ENCODE measurements around the gene ADARB2. TPM values are rescaled to one million over a fixed set of nuclear protein-coding genes. Genes with fewer than 3 reads are reported as not detected.

Gene ADARB2
- polyA plus RNA-seq, 3 donors: not detected

- H3K4me3 Mint-ChIP-seq: no peak overlapping the region
- H2AFZ ChIP-seq (ENCODE audit: insufficient read depth, low read depth, low read length, poor library complexity, severe bottlenecking): no peak overlapping the region
- H3K4me1 Mint-ChIP-seq: no peaks in the 10 kb centered on the region
- no peaks in the 10 kb centered on the region for H3K79me2 ChIP-seq (ENCODE audit: insufficient read depth, low read length)
- no peaks in the 10 kb centered on the region for H3K9me3 ChIP-seq (replicated peaks in 1 of 2; ENCODE audit: control insufficient read depth in 1 of 2, insufficient read depth in 1 of 2, low read length in 2 of 2)
- WGBS (ENCODE audit: insufficient coverage): 92% methylated on average over 9 of the region's 9 CpGs
- intact Hi-C loops (cut with micrococcal nuclease): no loop called here
- H3K27ac Mint-ChIP-seq: no peak overlapping the region
- no peak overlapping the region for H3K9ac ChIP-seq (ENCODE audit: insufficient read depth, low read length, poor library complexity, severe bottlenecking)
- H3K36me3 Mint-ChIP-seq: no peaks in the 10 kb centered on the region
- H3K36me3 ChIP-seq (replicated peaks in 1 of 2; ENCODE audit: control insufficient read depth in 1 of 2, insufficient read depth in 2 of 2, low read length in 2 of 2): no peaks in the 10 kb centered on the region
- no peaks in the 10 kb centered on the region for H3K27me3 ChIP-seq (ENCODE audit: control insufficient read depth in 2 of 2, insufficient read depth in 2 of 2, low read length in 2 of 2)
- no peaks in the 10 kb centered on the region for H4K20me1 ChIP-seq (ENCODE audit: insufficient read depth, low read length)
- H3K4me2 ChIP-seq (replicated peaks; ENCODE audit: extremely low read depth, low read length, poor library complexity, severe bottlenecking): no peak overlapping the region
- peaks cover 0 to 4% (median 2%) of the 10 kb centered on the region in 3 donors for H3K27me3 Mint-ChIP-seq (ENCODE audit: low read depth in 3 of 3)
- no peak for TF ChIP-seq CTCF (IDR thresholded peaks at IDR 0.05)
- DNase-seq: no peak
- H3K27ac ChIP-seq (ENCODE audit: low read depth in 1 of 2, low read length in 2 of 2): no peak overlapping the region
- H3K4me3 ChIP-seq (replicated peaks in 1 of 3; ENCODE audit: low read depth in 2 of 3, low read length in 3 of 3): no peak overlapping the region
- H3K9me3 Mint-ChIP-seq: no peaks in the 10 kb centered on the region
- no peaks in the 10 kb centered on the region for H3K4me1 ChIP-seq (ENCODE audit: control insufficient read depth in 1 of 2, insufficient read depth in 2 of 2, low read length in 2 of 2)
Measured at GRCh38 chr10:1166828-1167275, 570.5 kb downstream of the ADARB2 start.

- no peak overlapping the region for H3K4me2 ChIP-seq (replicated peaks; ENCODE audit: extremely low read depth, low read length, poor library complexity, severe bottlenecking)
- H3K4me1 ChIP-seq (ENCODE audit: control insufficient read depth in 1 of 2, insufficient read depth in 2 of 2, low read length in 2 of 2): no peaks in the 10 kb centered on the region
- no peak overlapping the region for H3K27ac ChIP-seq (ENCODE audit: low read depth in 1 of 2, low read length in 2 of 2)
- no peak overlapping the region for H2AFZ ChIP-seq (ENCODE audit: insufficient read depth, low read depth, low read length, poor library complexity, severe bottlenecking)
- TF ChIP-seq CTCF (IDR thresholded peaks at IDR 0.05): no peak
- H3K79me2 ChIP-seq (ENCODE audit: insufficient read depth, low read length): no peaks in the 10 kb centered on the region
- H3K4me3 Mint-ChIP-seq: no peak overlapping the region
- no peaks in the 10 kb centered on the region for H3K9me3 Mint-ChIP-seq
- no peaks in the 10 kb centered on the region for H3K9me3 ChIP-seq (replicated peaks in 1 of 2; ENCODE audit: control insufficient read depth in 1 of 2, insufficient read depth in 1 of 2, low read length in 2 of 2)
- no peaks in the 10 kb centered on the region for H3K36me3 ChIP-seq (replicated peaks in 1 of 2; ENCODE audit: control insufficient read depth in 1 of 2, insufficient read depth in 2 of 2, low read length in 2 of 2)
- intact Hi-C loops (cut with micrococcal nuclease): no loop called here
- DNase-seq: no peak
- H3K27ac Mint-ChIP-seq: peak overlapping the region in 1 of 7 donors; percentile 23
- H3K27me3 ChIP-seq (ENCODE audit: control insufficient read depth in 2 of 2, insufficient read depth in 2 of 2, low read length in 2 of 2): no peaks in the 10 kb centered on the region
- no peak overlapping the region for H3K4me3 ChIP-seq (replicated peaks in 1 of 3; ENCODE audit: low read depth in 2 of 3, low read length in 3 of 3)
- H4K20me1 ChIP-seq (ENCODE audit: insufficient read depth, low read length): no peaks in the 10 kb centered on the region
- 96% methylated on average over 14 of the region's 15 CpGs for WGBS (ENCODE audit: insufficient coverage)
- H3K27me3 Mint-ChIP-seq (ENCODE audit: low read depth in 3 of 3): peaks cover 0 to 6% (median 2%) of the 10 kb centered on the region in 3 donors
- H3K36me3 Mint-ChIP-seq: no peaks in the 10 kb centered on the region
- H3K4me1 Mint-ChIP-seq: no peaks in the 10 kb centered on the region
- no peak overlapping the region for H3K9ac ChIP-seq (ENCODE audit: insufficient read depth, low read length, poor library complexity, severe bottlenecking)
Measured at GRCh38 chr10:1166101-1166827, 571.1 kb downstream of the ADARB2 start.
